IMR-90 (cell line): ENCODE data around the gene ALDH1A2. TPM values are rescaled to one million over a fixed set of nuclear protein-coding genes. Genes with fewer than 3 reads are reported as not detected.

ENCODE experiments used
- ATAC-seq: fragments of 200-7000 bp; cut with Tn5 transposase; 2 replicates; pipeline ENCODE4 v1.9.1; 2020; ENCODE audit warnings: low read depth, mild to moderate bottlenecking, moderate library complexity
- BruUV-seq: library from RNA; stranded (reverse); fragments of 400-500 nt; replicated peaks from 2 replicates; lab custom pipeline; 2021; lab: Mats Ljungman, UMichigan
- CTCF ChIA-PET: fragments of 300-600 bp; formaldehyde crosslinking; extraction: SDS; loops from one replicate; lab custom pipeline; 2021; ENCODE audit warnings: antibody characterized with exemption; lab: Yijun Ruan, JAX
- POLR2A ChIA-PET: fragments of 300-600 bp; sonication (Branson Sonifier 250); formaldehyde crosslinking; loops from one replicate; lab custom pipeline; 2022; ENCODE audit warnings: antibody characterized with exemption; ENCODE audit not compliant: unreplicated experiment; lab: Charles Lee
- DNase-seq: peaks from one replicate; pipeline ENCODE4 v3.0.0; 2013
- H2AFZ ChIP-seq: replicated peaks from 2 replicates; pipeline ENCODE3; 2013; ENCODE audit warnings: low read length, mild to moderate bottlenecking; ENCODE audit not compliant: poor library complexity
- H2AK5ac ChIP-seq: 2 replicates; pipeline ENCODE4 v1.6.1; 2013; ENCODE audit warnings: low read depth, low read length, inconsistent platforms
- H2AK9ac ChIP-seq: replicated peaks from 2 replicates; pipeline ENCODE3; 2013; ENCODE audit warnings: mild to moderate bottlenecking, low read depth, low read length, moderate library complexity; ENCODE audit not compliant: poor library complexity
- H2BK120ac ChIP-seq: 2 replicates; pipeline ENCODE4 v1.6.1; 2013; ENCODE audit warnings: low read depth, low read length, inconsistent platforms
- H2BK15ac ChIP-seq: 3 replicates; pipeline ENCODE4 v1.6.1; 2013; ENCODE audit warnings: low read depth, low read length, inconsistent platforms
- H2BK20ac ChIP-seq: 2 replicates; pipeline ENCODE4 v1.6.1; 2013; ENCODE audit warnings: low read depth, mild to moderate bottlenecking, inconsistent platforms, low read length, moderate library complexity
- H2BK5ac ChIP-seq: 2 replicates; pipeline ENCODE4 v1.6.1; 2013; ENCODE audit warnings: mild to moderate bottlenecking, low read depth, low read length, inconsistent platforms; ENCODE audit not compliant: poor library complexity, severe bottlenecking
- H3K14ac ChIP-seq: replicated peaks from 2 replicates; pipeline ENCODE4 v1.6.1; 2013; ENCODE audit warnings: low read depth, low read length, inconsistent platforms
- H3K18ac ChIP-seq: 2 replicates; pipeline ENCODE4 v1.6.1; 2013; ENCODE audit warnings: low read depth, low read length, control low read depth
- H3K23ac ChIP-seq: 2 replicates; pipeline ENCODE4 v1.6.1; 2013; ENCODE audit warnings: low read depth, low read length, inconsistent platforms
- H3K27ac ChIP-seq: 2 replicates; pipeline ENCODE4 v1.5.1; 2013; ENCODE audit warnings: mild to moderate bottlenecking, control low read depth, low read length; ENCODE audit not compliant: insufficient read depth
- H3K27me3 ChIP-seq: 2 replicates; pipeline ENCODE4 v1.6.1; 2013; ENCODE audit warnings: low read length; ENCODE audit not compliant: control insufficient read depth, insufficient read depth
- H3K36me3 ChIP-seq: 2 replicates; pipeline ENCODE4 v1.6.1; 2013; ENCODE audit warnings: low read length, mixed read lengths; ENCODE audit not compliant: control insufficient read depth, insufficient read depth
- H3K4ac ChIP-seq: 2 replicates; pipeline ENCODE4 v1.6.1; 2013; ENCODE audit warnings: low read depth, low read length, inconsistent platforms
- H3K4me1 ChIP-seq: 2 replicates; pipeline ENCODE4 v1.6.1; 2013; ENCODE audit warnings: low read length, mixed read lengths; ENCODE audit not compliant: control insufficient read depth, insufficient read depth
- H3K4me2 ChIP-seq: 2 replicates; pipeline ENCODE4 v1.6.1; 2013; ENCODE audit warnings: low read depth, mild to moderate bottlenecking, control low read depth, low read length, moderate library complexity
- H3K4me3 ChIP-seq: 2 replicates; pipeline ENCODE4 v1.5.1; 2013; ENCODE audit warnings: low read depth, mild to moderate bottlenecking, control low read depth, low read length, moderate library complexity; ENCODE audit not compliant: insufficient read depth
- H3K56ac ChIP-seq: 2 replicates; pipeline ENCODE4 v1.6.1; 2013; ENCODE audit warnings: low read length, inconsistent platforms; ENCODE audit not compliant: insufficient read depth; ENCODE audit errors: extremely low read depth
- H3K79me1 ChIP-seq, 2 experiments: 2 replicates each; pipeline ENCODE4 v1.6.1; 2013; ENCODE audit warnings: low read length in 2 of 2, inconsistent platforms in 1 of 2, low read depth in 1 of 2
- H3K9ac ChIP-seq: 2 replicates; pipeline ENCODE4 v1.6.1; 2013; ENCODE audit warnings: low read depth, low read length, control low read depth
- H3K9me1 ChIP-seq: 2 replicates; pipeline ENCODE4 v1.6.1; 2013; ENCODE audit warnings: low read length, inconsistent platforms; ENCODE audit not compliant: insufficient read depth
- H3K9me3 ChIP-seq: 2 replicates; pipeline ENCODE4 v1.6.1; 2013; ENCODE audit warnings: low read length; ENCODE audit not compliant: control insufficient read depth, insufficient read depth
- H4K20me1 ChIP-seq: 2 replicates; pipeline ENCODE4 v1.6.1; 2013; ENCODE audit warnings: low read length, inconsistent platforms; ENCODE audit not compliant: insufficient read depth
- H4K5ac ChIP-seq: 2 replicates; pipeline ENCODE4 v1.6.1; 2013; ENCODE audit warnings: mild to moderate bottlenecking, low read depth, low read length, control low read depth
- H4K8ac ChIP-seq, 2 experiments: 2 replicates each; pipeline ENCODE4 v1.6.1; 2013; ENCODE audit warnings: low read depth in 2 of 2, low read length in 2 of 2, control low read depth in 1 of 2, inconsistent platforms in 1 of 2
- H4K91ac ChIP-seq: 2 replicates; pipeline ENCODE4 v1.6.1; 2013; ENCODE audit warnings: low read depth, low read length, inconsistent platforms; ENCODE audit not compliant: insufficient read depth
- BHLHE40 ChIP-seq: fragments of 150-350 bp; IDR thresholded peaks from 2 replicates; pipeline ENCODE4 v1.6.1; 2016; ENCODE audit warnings: mild to moderate bottlenecking, low read depth, low read length
- CEBPB ChIP-seq: IDR thresholded peaks from 2 replicates; pipeline ENCODE4 v1.6.1; 2012; ENCODE audit warnings: low read depth, low read length, improper control_type of control experiment
- CHD1 ChIP-seq: IDR thresholded peaks from 2 replicates; pipeline ENCODE4 v1.6.1; 2012; ENCODE audit warnings: low read depth, low read length, improper control_type of control experiment
- FOS ChIP-seq: fragments of 150-350 bp; IDR thresholded peaks from 2 replicates; pipeline ENCODE4 v1.6.1; 2016; ENCODE audit warnings: low read depth, low read length
- MAZ ChIP-seq: IDR thresholded peaks from 2 replicates; pipeline ENCODE4 v1.6.1; 2012; ENCODE audit warnings: low read depth, mild to moderate bottlenecking, low read length, improper control_type of control experiment, moderate library complexity, borderline replicate concordance
- MXI1 ChIP-seq: IDR thresholded peaks from 2 replicates; pipeline ENCODE4 v1.6.1; 2012; ENCODE audit warnings: low read depth, mild to moderate bottlenecking, low read length, moderate library complexity, borderline replicate concordance
- NFE2L2 ChIP-seq: fragments of 150-350 bp; IDR thresholded peaks from 2 replicates; pipeline ENCODE4 v1.6.1; 2016; ENCODE audit warnings: low read depth, mild to moderate bottlenecking, low read length
- POLR2A ChIP-seq: IDR thresholded peaks from 2 replicates; pipeline ENCODE4 v1.6.1; 2012; ENCODE audit warnings: mild to moderate bottlenecking, low read depth, low read length
- RCOR1 ChIP-seq: IDR thresholded peaks from 2 replicates; pipeline ENCODE4 v1.6.1; 2012; ENCODE audit warnings: mild to moderate bottlenecking, low read length, improper control_type of control experiment; ENCODE audit not compliant: insufficient replicate concordance
- RFX5 ChIP-seq: IDR thresholded peaks from 2 replicates; pipeline ENCODE4 v1.8.0; 2012; ENCODE audit warnings: low read depth, mild to moderate bottlenecking, low read length, moderate library complexity
- SMC3 ChIP-seq: fragments of 150-350 bp; IDR thresholded peaks from 2 replicates; pipeline ENCODE4 v1.6.1; 2016; ENCODE audit warnings: low read depth, mild to moderate bottlenecking, antibody characterized with exemption, low read length, moderate library complexity
- WGBS, 2 experiments: methylation state at CpG; one replicate each; pipeline versions ENCODE4 v1.1.5 to v1.1.7; 2013; ENCODE audit warnings: missing lambda C conversion rate in 2 of 2; ENCODE audit not compliant: insufficient read length in 1 of 2; ENCODE audit errors: extremely low coverage in 2 of 2; 5-methylcytosine and 5-hydroxymethylcytosine counted together
- dilution Hi-C: fragments of 300-500 bp; cut with HindIII; formaldehyde crosslinking; loops from one replicate; pipeline ENCODE4 v1.14.3; 2018; ENCODE audit warnings: low sequenced_read_pairs; ENCODE audit not compliant: unreplicated experiment
- in situ Hi-C: fragments of 300-500 bp; cut with MboI; formaldehyde crosslinking; loops from 3 replicates; pipeline ENCODE4 v1.14.3; 2019; ENCODE audit warnings: low sequenced_read_pairs, inconsistent platforms, mixed read lengths
- intact Hi-C: fragments of 100-400 bp; cut with micrococcal nuclease; formaldehyde crosslinking; loops from 2 replicates; pipeline ENCODE4 v1.10.0; 2022
- polyA plus RNA-seq, 3 experiments: library from polyadenylated mRNA; depleted of rRNA; stranded (reverse); fragments of >200 nt; gene quantifications; 2 replicates each; pipeline ENCODE4 v1.2.3, GENCODE V29; 2012; ENCODE audit warnings: low replicate concordance in 1 of 3
- total RNA-seq: library from RNA; depleted of rRNA; stranded (reverse); fragments of >200 nt; gene quantifications from 2 replicates; pipeline ENCODE4 v1.2.3, GENCODE V29; 2012
- TF ChIP-seq, protein P1 (sequence below): fragments of 150-350 bp; IDR thresholded peaks from 2 replicates; pipeline ENCODE4 v1.6.1; 2017; ENCODE audit warnings: mild to moderate bottlenecking, antibody characterized with exemption, low read length, low read depth
- TF ChIP-seq, protein P2 (sequence below): conservative IDR thresholded peaks from 2 replicates; pipeline ENCODE4 v1.5.1; 2012; ENCODE audit warnings: mild to moderate bottlenecking, low read depth, low read length, improper control_type of control experiment

Gene ALDH1A2
- total and polyA plus RNA-seq, 2 of the 4 experiments (the other 2 are of a cell fraction), result not detected

DNA sequence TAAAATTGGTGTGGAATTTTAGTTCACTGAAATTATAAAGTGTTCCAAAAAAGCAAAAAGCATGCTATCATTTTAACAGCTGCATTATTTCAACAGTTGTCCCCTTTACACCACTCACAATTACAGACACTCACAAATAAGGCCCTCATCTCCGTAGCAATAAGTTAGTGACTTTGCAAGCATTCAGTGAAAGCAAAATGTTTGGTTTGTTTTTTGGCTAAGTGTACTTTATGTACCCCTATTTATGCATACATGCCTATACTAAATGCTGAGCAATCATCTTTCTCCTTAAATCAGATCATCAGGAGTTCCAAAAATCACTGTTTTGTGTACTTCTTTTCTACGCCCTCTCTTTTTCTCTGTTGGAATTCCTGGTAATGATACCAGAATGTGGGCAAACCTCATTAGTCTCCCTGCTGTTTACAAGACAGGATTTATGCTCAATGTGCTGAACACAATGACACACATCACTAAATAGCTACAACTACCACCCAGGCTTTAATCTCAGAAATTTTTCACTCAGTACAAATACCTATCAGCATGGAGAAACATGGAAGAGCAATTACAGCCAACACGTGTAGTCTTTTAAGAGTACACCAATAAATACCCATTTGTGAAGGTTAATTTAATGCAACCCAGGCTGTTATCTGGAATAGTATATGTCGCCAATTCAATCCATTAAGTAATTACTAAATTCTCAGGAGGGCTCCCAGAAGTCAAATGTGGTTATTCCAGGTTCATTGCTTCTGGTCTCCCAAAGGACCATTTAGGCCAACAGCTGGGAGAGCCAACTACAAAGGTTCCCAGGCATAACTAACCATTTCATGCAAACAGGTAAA lies 12.0 kb downstream of the ALDH1A2 start:
- Histone ChIP-seq H3K4me3 (no peak overlapping the region), H3K36me3 (no peaks in the 10 kb centered on the region), H2BK15ac (no peak overlapping the region), H4K5ac (no peak overlapping the region), H2BK120ac (no peak overlapping the region), H2AK9ac (no peak overlapping the region), H3K23ac (no peak overlapping the region), H2BK20ac (no peak overlapping the region), H3K9me1 (no peaks in the 10 kb centered on the region), H3K18ac (no peak overlapping the region), H2AFZ (no peak overlapping the region), H3K14ac (no peak overlapping the region), H3K4me1 (no peaks in the 10 kb centered on the region), H3K9ac (no peak overlapping the region), H3K79me1 (no peaks in the 10 kb centered on the region), H4K8ac (no peak overlapping the region), H4K20me1 (no peaks in the 10 kb centered on the region), H3K27me3 (peaks cover 3% of the 10 kb centered on the region; the same call in 1 of the 2 replicates), H3K56ac (no peak overlapping the region), H3K4me2 (no peak overlapping the region), H3K27ac (no peak overlapping the region), H2AK5ac (no peak overlapping the region), H4K91ac (no peak overlapping the region), H3K4ac (no peak overlapping the region), H3K9me3 (no peaks in the 10 kb centered on the region), H2BK5ac (no peak overlapping the region)
- DNase-seq, result no peak
- TF ChIP-seq RCOR1 (no peak), SMC3 (no peak), POLR2A (no peak), MXI1 (no peak), CEBPB (no peak), BHLHE40 (no peak), NFE2L2 (no peak), FOS (no peak), MAZ (no peak), RFX5 (no peak), CHD1 (no peak)
- TF ChIP-seq, protein P1, sequence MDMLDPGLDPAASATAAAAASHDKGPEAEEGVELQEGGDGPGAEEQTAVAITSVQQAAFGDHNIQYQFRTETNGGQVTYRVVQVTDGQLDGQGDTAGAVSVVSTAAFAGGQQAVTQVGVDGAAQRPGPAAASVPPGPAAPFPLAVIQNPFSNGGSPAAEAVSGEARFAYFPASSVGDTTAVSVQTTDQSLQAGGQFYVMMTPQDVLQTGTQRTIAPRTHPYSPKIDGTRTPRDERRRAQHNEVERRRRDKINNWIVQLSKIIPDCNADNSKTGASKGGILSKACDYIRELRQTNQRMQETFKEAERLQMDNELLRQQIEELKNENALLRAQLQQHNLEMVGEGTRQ, result no peak
- TF ChIP-seq, protein P2, sequence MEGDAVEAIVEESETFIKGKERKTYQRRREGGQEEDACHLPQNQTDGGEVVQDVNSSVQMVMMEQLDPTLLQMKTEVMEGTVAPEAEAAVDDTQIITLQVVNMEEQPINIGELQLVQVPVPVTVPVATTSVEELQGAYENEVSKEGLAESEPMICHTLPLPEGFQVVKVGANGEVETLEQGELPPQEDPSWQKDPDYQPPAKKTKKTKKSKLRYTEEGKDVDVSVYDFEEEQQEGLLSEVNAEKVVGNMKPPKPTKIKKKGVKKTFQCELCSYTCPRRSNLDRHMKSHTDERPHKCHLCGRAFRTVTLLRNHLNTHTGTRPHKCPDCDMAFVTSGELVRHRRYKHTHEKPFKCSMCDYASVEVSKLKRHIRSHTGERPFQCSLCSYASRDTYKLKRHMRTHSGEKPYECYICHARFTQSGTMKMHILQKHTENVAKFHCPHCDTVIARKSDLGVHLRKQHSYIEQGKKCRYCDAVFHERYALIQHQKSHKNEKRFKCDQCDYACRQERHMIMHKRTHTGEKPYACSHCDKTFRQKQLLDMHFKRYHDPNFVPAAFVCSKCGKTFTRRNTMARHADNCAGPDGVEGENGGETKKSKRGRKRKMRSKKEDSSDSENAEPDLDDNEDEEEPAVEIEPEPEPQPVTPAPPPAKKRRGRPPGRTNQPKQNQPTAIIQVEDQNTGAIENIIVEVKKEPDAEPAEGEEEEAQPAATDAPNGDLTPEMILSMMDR, result no peak
- ChIA-PET CTCF (no interaction called here), POLR2A (no interaction called here)
- no peak for ATAC-seq
- intact Hi-C loops, result no loop called here
- dilution Hi-C loops, result no loop called here
- no TSS peak for BruUV-seq
- in situ Hi-C loops, result no loop called here
- no CpG with 5 or more reads among the region's 4 CpGs for WGBS, 2 experiments
